ENCODE data around the gene CDH22.

Gene CDH22

DNA sequence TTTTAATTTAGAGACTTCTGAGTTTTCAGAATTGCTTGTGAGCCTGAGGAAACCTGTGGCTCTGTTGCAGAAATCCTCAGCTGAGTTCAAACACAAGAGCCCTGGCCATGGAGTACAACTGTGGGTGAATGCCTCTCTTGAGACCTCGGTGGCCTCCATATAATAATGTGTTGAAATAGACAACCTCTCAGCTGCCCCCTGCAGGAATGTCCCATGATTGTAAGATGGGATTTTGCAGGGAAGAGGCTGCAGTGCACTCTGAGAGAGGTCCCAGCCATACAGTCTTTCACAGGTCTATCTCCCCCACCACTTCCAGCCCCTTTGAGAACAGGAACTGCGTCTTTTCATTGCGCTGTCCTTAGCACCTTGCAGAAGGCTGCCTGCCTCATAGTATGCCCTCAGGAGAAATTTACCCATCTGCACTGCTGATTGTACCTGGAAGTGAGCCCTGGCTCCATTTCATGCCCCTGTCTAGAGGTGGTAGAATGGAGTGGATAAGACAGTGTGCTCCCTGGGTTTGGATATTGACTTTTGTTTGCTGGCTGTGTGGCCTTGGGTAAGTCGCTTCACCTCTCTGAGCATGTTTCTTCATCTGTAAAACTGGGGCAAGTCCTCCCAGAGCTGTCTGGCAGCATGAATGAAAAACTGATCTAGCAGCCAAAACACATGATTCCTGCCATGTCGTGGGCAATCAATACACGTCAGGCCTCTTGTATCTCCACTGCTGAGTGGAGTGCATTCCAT is 16.8 kb upstream of the CDH22 start:
- no peak overlapping the region for H3K4me3 ChIP-seq (ENCODE audit: low read depth, low read length)

DNA sequence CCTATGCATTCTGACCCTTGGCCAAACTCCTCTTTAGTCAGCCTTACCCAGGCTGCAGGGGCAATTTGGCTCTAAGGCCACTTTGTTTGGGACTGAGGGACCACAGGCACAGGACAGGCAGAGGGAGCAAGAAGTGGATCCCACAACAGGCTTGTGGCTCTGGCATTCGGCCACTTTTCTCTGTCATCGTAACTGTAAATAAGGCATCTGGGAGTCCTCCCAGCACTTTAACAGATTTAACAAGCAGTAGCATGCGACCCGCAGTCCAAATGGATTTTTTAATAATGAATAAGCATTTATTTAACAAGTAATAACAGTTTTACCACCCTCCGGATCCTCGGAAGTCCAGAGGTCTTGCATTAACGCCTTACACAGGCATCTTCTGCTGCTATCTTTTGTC is 16.1 kb upstream of the CDH22 start:
- no peak overlapping the region for H3K4me3 ChIP-seq (ENCODE audit: low read depth, low read length)

DNA sequence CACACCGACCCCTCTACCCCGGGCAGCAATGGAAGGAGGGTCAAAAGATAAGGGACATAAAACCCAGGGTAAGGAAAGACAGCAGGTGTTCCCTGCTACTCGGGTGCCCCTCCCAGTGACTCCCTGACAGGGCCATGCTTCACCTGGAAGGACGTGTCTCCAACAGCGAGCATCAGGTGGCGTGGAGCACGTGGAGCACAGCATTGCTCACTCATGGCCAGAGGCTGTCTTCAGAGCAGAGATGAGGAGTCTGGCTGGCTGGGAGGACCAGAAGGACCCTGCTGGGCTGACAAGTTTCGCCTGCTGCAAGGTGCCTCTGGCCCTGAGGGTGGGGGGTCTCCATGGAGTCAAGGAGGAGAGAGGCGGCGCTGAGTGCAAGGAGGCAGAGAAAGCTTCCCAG is 15.3 kb upstream of the CDH22 start:
- H3K4me3 ChIP-seq (ENCODE audit: low read depth, low read length): no peak overlapping the region

DNA sequence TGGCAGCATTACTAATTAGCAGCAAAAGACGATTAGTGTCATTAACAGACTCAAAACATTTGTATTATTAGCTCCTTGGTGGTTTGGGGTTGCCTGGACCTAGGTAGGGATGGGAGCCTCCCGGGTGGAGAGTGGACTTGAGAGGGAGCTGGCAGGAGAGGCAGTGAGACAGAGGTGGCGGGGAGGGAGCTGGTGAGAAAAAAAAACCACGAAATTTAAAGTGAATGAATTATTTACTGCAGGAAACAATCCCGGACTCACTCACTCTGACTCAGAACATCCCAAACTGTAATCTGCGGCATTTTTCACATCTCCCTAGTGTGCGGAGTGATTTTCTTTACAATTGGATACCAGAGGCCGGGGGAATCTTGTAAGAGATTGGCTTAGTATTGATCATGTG is 14.3 kb upstream of the CDH22 start:
- H3K4me3 ChIP-seq (ENCODE audit: low read depth, low read length): no peak overlapping the region

DNA sequence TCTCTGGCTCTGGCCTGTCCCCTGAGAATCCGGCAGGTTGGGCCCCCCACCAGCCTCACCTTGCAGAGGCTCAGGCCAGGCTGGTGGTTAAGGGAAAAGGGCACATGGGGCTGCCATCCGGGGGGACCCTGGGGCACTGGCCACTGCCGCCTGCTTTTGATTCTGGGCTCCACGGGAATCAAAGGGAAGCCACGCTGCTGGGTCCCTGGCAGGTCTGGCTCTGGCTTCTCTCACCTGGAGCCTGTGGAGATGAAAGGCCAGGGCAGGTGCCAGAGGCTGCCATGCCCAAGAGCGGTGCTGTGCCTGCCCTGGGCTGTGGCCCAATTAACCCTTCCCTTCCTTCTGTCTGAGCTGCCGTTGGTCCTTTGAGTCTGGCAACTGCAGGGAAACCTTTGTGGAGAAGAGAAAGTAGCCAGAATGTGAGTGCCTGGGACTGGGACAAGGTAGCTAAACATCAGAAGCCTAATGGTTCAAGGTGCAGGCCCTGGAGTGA is 9.4 kb upstream of the CDH22 start:
- no peak overlapping the region for H3K4me3 ChIP-seq (ENCODE audit: low read depth, low read length)

DNA sequence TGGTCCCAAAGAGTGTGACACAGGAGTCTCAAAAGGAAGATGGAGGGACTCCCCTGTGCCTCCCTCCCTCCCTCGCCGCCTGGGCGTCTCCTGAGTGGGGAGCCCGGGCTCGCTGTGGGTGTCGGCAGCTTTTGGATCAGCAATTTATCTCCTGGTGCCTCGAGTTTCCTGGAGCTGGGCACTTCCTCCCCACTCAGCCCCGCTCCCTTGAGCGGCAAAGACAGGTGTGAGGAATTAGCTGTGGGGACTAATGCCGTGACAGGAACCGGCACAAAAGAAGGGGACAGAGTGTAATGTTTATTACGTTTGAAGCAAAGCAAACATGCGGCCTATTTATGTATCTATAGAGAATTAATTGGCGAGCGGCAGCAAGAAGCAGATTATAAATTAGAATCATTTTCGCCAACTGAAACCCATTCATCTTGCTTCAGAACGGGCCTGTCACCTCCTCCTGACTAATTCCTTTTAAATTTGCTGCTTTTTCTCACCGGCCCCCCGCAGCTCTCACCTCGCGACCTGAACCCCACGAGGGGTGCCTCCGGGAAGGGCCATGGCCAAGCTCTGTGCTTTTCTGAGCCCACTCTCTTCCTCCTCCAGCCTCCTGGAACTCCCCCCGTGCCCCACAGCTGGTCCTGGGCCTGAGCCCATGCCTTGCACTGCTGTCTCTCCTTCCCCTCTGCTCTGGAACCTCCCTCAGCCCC is 8.8 kb upstream of the CDH22 start:
- H3K4me3 ChIP-seq (ENCODE audit: low read depth, low read length): no peak overlapping the region

DNA sequence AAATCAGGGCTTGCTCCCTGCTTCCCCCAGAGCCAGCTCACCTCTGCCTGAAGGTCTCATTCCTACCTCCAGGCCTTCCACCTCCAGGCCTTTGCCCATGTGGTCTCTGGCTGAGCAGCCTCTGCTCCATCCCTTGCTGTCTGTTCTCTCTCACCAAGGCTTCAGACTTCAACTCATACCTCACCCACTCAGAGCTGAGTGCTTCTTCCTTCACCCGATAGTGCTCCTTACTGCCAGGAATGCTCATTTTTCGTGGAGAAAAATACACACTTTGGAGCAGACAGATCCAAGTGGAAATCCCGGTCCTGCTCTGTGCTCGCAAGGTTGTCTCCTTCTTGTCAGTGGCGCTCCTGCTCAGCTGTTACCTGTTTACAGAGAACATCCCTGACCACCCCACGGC is 7.0 kb upstream of the CDH22 start:
- no peak overlapping the region for H3K4me3 ChIP-seq (ENCODE audit: low read depth, low read length)

DNA sequence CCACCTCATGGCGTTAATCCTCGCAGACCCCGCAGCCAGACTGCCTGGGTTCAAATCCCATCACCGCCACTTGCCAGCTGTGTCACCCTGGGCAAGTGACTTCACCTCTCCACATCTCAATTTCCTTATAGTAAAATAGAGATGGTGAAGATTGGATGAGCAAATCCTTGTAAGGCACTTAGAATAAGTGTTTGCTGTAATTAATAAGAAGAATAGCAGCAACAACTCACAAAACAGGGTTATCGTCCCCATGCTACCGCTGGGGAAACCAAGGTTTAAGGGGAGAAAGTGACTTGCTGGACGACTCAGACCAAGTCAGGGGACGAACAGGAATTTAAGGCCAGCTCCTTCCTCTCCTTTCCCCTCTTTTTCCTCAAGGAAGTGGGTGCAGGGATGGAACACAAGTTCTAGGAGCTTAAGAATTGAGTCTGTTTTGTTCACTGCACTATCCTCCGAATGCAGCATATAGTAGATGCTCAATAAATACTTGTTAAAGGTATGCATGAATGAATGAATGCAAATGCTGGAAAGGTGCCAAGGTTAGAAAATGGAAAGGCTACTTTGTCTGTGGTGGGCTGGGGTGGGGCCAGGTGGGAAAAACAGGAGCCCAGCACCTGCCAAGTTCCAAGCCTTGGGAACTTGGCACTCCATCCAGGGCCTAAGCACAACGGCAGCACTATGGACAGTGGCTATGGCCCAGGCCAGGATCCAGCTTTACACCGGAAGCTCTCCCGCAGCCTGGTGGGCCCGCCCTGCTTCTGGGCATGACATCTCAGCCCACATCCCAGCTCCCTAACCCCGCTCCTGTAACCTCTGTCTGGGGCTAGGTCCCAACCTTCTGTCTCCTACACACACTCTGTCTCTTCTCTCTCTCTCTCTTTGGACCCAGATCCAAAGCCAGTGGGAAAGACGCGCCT is 4.9 kb upstream of the CDH22 start:
- H3K4me3 ChIP-seq (ENCODE audit: low read depth, low read length): peak overlapping the region; percentile 49

DNA sequence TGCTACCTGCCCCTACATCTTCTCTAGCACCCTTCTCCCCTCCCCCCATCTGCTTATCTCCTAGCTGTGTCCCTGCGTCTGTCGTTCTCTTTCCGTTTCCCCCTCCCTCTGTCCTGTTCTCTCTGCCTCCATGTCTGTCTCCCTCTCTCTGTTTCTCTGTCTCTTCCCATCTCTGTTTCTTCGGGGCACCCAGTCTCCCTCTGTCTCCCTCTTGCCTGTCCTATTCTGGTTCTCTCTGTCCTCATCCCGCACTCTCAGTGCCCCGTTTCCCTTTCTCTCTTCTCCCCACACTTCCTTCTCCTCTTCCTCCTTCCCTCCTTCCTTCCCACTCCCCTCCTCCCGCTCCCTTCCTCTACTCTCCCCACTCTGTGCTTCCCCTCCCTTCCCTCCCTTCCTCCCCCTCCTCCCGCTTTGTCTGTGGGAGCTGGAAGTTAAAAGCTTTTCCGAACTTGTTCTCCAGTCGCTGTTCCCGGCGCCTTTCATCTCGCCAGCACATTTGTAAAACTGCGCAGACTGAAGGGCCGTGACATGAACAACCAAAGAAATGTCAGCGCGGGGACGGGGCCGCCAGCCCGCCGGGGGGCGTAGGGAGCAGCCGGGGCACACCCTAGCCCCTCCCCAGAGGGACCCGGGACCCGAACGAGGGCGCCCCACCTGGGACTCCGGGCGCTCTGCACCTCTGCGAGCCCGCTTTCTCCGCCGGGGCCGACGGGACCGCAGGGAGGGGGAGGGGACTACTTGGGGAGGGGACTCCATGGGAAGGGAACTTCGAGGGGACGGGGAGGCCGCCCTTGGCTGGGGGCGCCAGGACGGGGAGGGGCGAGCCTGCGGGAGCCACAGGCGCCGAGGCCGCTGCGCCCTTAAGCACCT is 4.0 kb upstream of the CDH22 start:
- H3K4me3 ChIP-seq (ENCODE audit: low read depth, low read length): peak overlapping the region; percentile 49

DNA sequence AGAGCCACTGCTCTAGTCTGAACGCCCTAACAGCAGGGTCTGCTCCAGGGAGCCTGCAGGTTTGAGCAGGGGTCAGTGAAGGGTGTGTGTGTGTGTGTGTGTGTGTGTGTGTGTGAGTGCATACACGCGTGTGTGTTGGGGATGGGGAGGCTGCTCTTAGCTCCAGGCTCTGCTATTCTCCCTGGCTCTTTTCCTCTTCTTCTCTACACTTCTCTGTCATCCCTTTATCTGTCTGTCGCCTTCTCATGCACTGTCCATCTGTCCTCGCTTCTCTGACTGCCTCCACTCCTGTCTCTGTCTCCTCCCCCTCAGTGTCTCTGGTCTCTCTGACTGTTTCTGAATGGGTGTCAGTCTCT is 3.4 kb upstream of the CDH22 start:
- H3K4me3 ChIP-seq (ENCODE audit: low read depth, low read length): peak overlapping the region; percentile 25

DNA sequence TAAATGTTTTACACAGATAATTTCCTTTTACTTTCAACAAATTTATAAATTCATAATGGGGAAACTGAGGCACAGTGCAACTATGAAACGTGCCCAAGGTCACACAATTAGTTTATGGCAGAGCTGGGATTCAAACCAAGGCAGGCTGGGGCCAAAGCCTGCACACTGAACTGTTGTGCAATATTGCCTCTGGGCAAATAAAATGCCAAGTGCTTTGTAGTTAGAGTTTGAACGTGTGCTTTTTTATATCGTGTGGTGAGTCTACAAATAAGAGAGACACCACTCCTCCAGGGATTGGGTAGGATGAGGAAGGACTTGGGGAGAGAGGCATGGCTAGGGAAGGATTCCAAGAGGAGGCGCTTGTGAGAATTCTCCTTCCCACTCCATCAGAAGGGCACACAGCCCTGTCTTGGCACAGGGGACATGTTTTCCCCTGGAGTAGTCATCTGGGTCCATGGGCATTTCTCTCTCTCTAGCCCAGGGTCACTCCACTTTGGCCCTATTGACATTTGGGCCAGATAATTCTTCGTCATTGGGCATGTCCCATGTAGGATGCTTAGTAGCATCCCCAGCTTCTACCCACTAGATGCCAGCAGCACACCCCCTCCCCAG is 2.8 kb upstream of the CDH22 start:
- no peak overlapping the region for H3K4me3 ChIP-seq (ENCODE audit: low read depth, low read length)

DNA sequence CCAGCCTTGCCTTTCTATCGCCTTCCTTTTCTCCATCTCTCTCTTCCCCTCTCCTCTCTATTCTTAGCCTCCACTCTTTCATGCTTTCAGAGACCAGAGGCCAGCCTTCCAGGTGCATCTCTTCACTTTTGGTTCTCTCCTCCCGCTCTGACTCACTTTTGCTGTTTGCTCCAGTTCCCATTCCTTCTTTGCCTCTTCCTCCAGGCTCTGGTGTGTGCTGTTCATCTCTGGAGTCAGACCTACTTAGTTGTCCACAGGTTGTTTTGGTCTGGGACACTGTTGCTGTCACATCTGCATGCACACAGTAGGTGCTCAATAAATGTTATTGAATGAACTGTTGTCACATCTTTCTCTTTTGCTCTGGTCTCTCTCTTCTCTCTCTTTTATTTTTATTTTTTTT is 1.6 kb upstream of the CDH22 start:
- H3K4me3 ChIP-seq (ENCODE audit: low read depth, low read length): no peak overlapping the region

DNA sequence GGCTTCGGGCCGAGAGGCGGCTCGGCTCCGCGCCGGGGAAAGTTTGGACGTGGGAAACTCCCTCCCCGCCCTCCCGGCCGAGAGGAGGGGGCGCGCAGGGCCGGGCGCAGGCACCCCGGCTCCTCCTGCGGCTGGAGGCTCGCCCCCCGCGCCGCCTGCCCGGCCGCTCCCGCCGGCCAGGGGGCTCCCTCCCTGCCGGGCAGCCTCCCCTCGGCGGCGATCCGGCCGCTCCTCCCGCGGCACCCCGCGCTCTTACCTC is 370 bp downstream of the CDH22 start:
- H3K4me3 ChIP-seq (ENCODE audit: low read depth, low read length): peak overlapping the region; percentile 65

DNA sequence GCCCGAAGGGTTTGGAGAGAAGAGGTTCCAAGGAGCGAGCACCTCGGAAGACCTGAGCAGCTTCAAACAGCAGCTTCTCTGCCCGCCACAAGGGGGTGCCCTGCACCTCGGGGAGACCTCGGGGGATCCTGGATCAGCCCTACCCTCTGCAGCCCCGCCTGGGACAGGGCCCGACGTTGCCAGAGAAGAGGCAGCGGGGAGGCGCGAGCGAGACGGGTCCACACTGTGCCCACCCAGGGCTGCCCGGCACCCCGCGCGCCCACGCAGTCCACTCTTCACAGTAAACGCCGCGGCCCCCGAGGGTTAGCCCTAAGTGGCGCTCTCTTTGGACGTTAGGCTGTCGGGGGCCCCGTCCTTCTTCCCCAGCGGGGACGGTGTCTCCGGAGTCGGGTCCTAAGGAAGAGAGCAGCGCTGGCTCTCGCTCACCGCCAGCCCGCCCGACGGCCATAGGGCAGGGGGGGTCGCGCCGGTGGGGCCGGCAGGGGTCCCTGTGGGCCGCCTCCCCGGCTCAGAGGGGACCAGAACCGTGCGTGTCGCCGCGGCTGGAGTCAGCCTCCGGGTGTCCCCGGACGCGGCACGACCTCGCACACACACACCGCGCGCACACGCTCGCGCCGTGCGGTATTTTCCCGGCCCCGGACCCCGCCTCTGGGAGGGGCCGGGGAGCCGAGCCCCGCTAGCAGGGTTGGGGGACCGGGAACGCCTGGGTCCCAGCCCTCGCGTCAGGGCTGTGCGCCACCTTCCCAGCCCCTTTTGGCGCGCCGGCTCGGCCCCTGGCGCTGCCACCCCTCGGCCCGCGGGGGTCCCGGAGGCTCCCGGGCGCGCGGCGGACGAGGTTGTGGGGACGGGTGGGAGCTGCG is 929 bp downstream of the CDH22 start:
- H3K4me3 ChIP-seq (ENCODE audit: low read depth, low read length): peak overlapping the region; percentile 65

DNA sequence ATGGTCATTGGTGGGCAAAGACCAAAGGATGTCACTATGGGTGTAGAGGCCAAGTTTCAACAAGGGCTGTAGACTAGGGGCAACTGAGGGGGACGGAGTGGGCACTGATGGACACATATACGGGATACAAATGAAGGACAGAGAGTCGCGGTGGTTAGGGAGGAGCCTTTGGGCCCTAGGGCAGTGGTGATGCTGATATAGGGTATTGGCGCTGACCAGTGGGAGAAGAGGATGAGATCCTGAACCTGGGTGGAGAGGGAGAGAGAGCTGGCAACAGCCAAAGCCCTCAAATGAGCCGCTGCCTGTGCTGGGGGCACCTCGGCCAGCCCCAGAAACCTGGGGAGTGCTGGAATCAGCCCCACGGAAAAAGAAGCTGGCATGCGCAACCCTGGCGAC is 1.6 kb downstream of the CDH22 start:
- no peak overlapping the region for H3K4me3 ChIP-seq (ENCODE audit: low read depth, low read length)

DNA sequence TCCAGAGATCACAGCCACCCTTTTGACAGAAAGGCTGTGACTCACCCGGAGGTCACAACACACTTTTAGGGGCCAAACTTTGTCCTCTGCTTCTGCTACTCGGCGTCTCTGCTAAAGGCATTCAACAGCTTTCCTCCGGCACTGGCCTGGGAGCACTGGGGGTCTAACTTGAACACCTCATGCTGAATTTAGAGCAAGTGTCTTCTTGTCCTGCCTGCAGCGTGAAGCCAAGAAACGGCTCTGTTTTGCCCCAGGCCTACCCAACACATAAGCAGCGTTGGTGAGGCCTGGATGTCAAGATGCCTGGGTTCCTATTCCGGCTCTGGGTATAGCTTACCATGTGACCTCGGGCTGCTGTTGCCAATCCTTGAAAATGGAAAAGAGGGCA is 2.3 kb downstream of the CDH22 start:
- H3K4me3 ChIP-seq (ENCODE audit: low read depth, low read length): no peak overlapping the region

DNA sequence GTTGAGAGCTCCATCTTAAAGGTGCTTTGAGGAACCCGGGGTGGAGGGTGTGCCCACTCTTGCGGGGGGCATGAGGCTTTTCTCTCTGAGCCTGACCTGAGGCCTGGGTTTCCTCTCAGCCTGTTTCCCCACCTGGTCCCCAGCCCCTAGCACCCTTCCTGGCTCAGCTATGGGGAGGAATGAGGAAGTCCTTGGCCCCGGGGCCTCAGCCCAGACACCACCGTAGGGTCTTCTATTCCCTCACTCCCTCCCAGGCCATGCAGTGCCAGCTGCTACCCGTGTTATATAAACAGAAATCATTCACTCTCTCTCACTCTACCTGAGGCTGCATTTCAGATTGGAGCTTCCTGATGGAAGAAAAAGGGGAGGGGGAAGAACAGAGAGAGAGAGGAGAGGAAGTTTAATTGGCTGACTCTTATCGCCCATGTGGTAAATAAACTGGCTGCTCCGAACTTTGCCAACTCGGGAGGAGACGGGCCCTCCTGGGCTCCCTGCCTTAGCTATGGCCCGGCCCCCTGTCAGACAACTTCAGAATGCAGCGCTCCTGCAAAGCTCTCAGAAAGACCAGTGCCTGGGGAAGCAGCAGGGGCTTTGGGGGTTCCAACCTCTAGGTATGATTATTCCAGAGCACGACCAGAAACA is 2.8 kb downstream of the CDH22 start:
- no peak overlapping the region for H3K4me3 ChIP-seq (ENCODE audit: low read depth, low read length)

DNA sequence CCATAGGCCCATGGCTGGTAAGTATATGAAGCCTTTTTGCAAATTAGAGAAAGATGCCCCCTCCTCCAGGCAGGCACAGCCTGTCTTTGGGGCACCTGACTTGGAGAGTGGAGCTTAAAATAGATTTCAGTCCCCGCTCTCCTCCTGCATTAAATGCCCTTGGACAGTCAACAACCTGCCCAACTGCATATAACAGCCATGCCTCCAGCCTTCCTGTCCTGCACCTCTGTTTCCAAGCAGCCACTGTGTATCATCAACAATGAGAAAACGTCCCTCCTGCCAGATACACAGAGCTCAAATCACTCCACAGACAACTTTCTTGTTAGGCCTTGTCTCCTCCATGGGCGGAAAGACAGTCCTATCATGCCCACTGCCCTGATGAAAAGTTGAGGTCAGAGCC is 3.4 kb downstream of the CDH22 start:
- no peak overlapping the region for H3K4me3 ChIP-seq (ENCODE audit: low read depth, low read length)

DNA sequence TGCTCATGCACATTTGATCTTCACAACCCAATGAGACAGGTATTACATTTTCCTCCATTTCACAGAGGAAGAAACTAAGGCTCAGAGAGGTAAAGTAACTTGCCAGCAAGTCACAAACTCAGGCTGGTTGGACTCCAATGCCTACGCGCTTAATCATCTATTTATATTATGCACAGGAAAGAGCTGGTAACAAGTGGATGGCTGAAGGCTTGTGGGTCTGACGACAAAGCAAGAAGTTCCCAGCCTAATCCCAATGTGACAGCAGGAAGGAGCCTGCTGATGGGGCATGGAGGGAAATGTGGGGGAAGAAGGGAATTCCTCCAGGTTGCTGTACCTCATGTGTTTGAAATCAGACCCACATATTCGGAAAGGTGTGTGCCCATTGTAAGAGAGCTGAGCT is 3.9 kb downstream of the CDH22 start:
- no peak overlapping the region for H3K4me3 ChIP-seq (ENCODE audit: low read depth, low read length)

Data from iPS-11a (cell line).